ACC112 (cell line): ENCODE measurements around the gene MARCHF2.

ENCODE experiments used
- H2AFZ ChIP-seq: fragments of 200-600 bp; sonication (generic); one replicate; pipeline ENCODE4 v1.6.0; 2017; ENCODE audit warnings: antibody characterized with exemption, low read length; ENCODE audit not compliant: unreplicated experiment
- H3K27ac ChIP-seq: fragments of 200-600 bp; sonication (generic); 2 replicates; pipeline ENCODE4 v1.5.1; 2014; ENCODE audit warnings: low read depth, mild to moderate bottlenecking, antibody characterized with exemption, low read length, moderate library complexity
- H3K27me3 ChIP-seq: fragments of 200-600 bp; sonication (generic); 2 replicates; pipeline ENCODE4 v1.6.1; 2014; ENCODE audit warnings: mild to moderate bottlenecking, antibody characterized with exemption, low read length, moderate library complexity, mixed read lengths; ENCODE audit not compliant: insufficient read depth
- H3K36me3 ChIP-seq: fragments of 200-600 bp; sonication (generic); 2 replicates; pipeline ENCODE4 v1.6.1; 2016; ENCODE audit warnings: mild to moderate bottlenecking, antibody characterized with exemption, low read length, moderate library complexity, mixed read lengths; ENCODE audit not compliant: insufficient read depth
- H3K4me1 ChIP-seq: fragments of 200-600 bp; sonication (generic); one replicate; pipeline ENCODE4 v1.6.1; 2016; ENCODE audit warnings: low read length, mixed read lengths; ENCODE audit not compliant: insufficient read depth, unreplicated experiment, control insufficient read depth
- H3K4me3 ChIP-seq: fragments of 200-600 bp; sonication (generic); 2 replicates; pipeline ENCODE4 v1.5.1; 2014; ENCODE audit warnings: mild to moderate bottlenecking, low read depth, low read length
- H3K79me2 ChIP-seq: fragments of 200-600 bp; sonication (generic); one replicate; pipeline ENCODE4 v1.6.0; 2016; ENCODE audit warnings: low read length; ENCODE audit not compliant: control insufficient read depth, unreplicated experiment, insufficient read depth

MARCHF2 gene

GRCh38 chr19:8412783-8413628, at the start of gene MARCHF2:
TSS of gene MARCHF2 (plus strand) at chr19:8413305. CDS start at chr19:8421841, 8,536 bp downstream.
- H2AFZ ChIP-seq: peak within 1 kb of the TSS; percentile 62
- H3K36me3 ChIP-seq: no peaks in the 10 kb centered on the region
- no peaks in the 10 kb centered on the region for H3K27me3 ChIP-seq
- no peak within 1 kb of the TSS for H3K27ac ChIP-seq
- peak within 1 kb of the TSS; percentile 76 for H3K4me3 ChIP-seq
- no peaks in the 10 kb centered on the region for H3K4me1 ChIP-seq
- no peaks in the 10 kb centered on the region for H3K79me2 ChIP-seq

- Histone ChIP-seq H3K27me3 (no peaks in the 10 kb centered on the region), H2AFZ (no peak within 1 kb of the TSS), H3K36me3 (no peaks in the 10 kb centered on the region; the same call in 1 of the 2 replicates), H3K4me1 (peaks cover 39% of the 10 kb centered on the region), H3K27ac (peak within 1 kb of the TSS; percentile 92), H3K79me2 (peaks cover 18% of the 10 kb centered on the region), H3K4me3 (peak within 1 kb of the TSS; percentile 98)
Measured at GRCh38 chr19:8363803-8364771, 49.0 kb upstream of the MARCHF2 start, which contains the start of gene ANGPTL4. TSS of gene ANGPTL4 (plus strand) at chr19:8364155. CDS start at chr19:8364322, 167 bp downstream.

- H3K27ac ChIP-seq: peak overlapping the region; percentile 16; the same call in 1 of the 2 replicates
Measured at GRCh38 chr19:8366121-8366581, 47.0 kb upstream of the MARCHF2 start.

GRCh38 chr19:8366961-8367326, 46.2 kb upstream of the MARCHF2 start:
- Histone ChIP-seq H3K79me2 (peaks cover 18% of the 10 kb centered on the region), H3K36me3 (no peaks in the 10 kb centered on the region; the same call in 1 of the 2 replicates), H3K27me3 (no peaks in the 10 kb centered on the region), H2AFZ (no peak overlapping the region), H3K4me1 (peaks cover 30% of the 10 kb centered on the region), H3K27ac (peak overlapping the region; percentile 67), H3K4me3 (peak overlapping the region; percentile 72)

More at GRCh38 chr19:8366121-8366581, 47.0 kb upstream of the MARCHF2 start:
- Histone ChIP-seq H3K79me2 (peaks cover 18% of the 10 kb centered on the region), H3K4me1 (peaks cover 33% of the 10 kb centered on the region), H3K27me3 (no peaks in the 10 kb centered on the region), H3K4me3 (peak overlapping the region; percentile 72), H2AFZ (no peak overlapping the region), H3K36me3 (no peaks in the 10 kb centered on the region; the same call in 1 of the 2 replicates)

- H3K27ac ChIP-seq: peak overlapping the region; percentile 67
Measured at GRCh38 chr19:8367327-8368001, 45.6 kb upstream of the MARCHF2 start.

GRCh38 chr19:8370176-8371010, 42.7 kb upstream of the MARCHF2 start:
- H3K4me1 ChIP-seq: peaks cover 20% of the 10 kb centered on the region
- H3K27ac ChIP-seq: peak overlapping the region; percentile 23; the same call in 1 of the 2 replicates
- no peaks in the 10 kb centered on the region for H3K27me3 ChIP-seq
- H3K4me3 ChIP-seq: no peak overlapping the region
- peaks cover 10% of the 10 kb centered on the region; the same call in 1 of the 2 replicates for H3K36me3 ChIP-seq
- H3K79me2 ChIP-seq: peaks cover 10% of the 10 kb centered on the region
- H2AFZ ChIP-seq: no peak overlapping the region

More at GRCh38 chr19:8367327-8368001, 45.6 kb upstream of the MARCHF2 start:
- Histone ChIP-seq H3K4me3 (peak overlapping the region; percentile 72), H3K79me2 (peaks cover 18% of the 10 kb centered on the region), H2AFZ (no peak overlapping the region), H3K4me1 (peaks cover 26% of the 10 kb centered on the region), H3K36me3 (no peaks in the 10 kb centered on the region; the same call in 1 of the 2 replicates), H3K27me3 (no peaks in the 10 kb centered on the region)

GRCh38 chr19:8371011-8371804, 41.9 kb upstream of the MARCHF2 start:
- H3K79me2 ChIP-seq: peaks cover 3% of the 10 kb centered on the region
- H3K27me3 ChIP-seq: no peaks in the 10 kb centered on the region
- peak overlapping the region; percentile 23; the same call in 1 of the 2 replicates for H3K27ac ChIP-seq
- H2AFZ ChIP-seq: no peak overlapping the region
- H3K4me3 ChIP-seq: no peak overlapping the region
- H3K36me3 ChIP-seq: peaks cover 10% of the 10 kb centered on the region; the same call in 1 of the 2 replicates
- peaks cover 19% of the 10 kb centered on the region for H3K4me1 ChIP-seq

GRCh38 chr19:8373867-8374813, 39.0 kb upstream of the MARCHF2 start:
- Histone ChIP-seq H3K36me3 (peaks cover 10% of the 10 kb centered on the region; the same call in 1 of the 2 replicates), H3K4me3 (no peak overlapping the region), H3K79me2 (no peaks in the 10 kb centered on the region), H3K4me1 (no peaks in the 10 kb centered on the region), H2AFZ (no peak overlapping the region), H3K27me3 (no peaks in the 10 kb centered on the region), H3K27ac (peak overlapping the region; percentile 53)
